Uterus (tissue), 2 donors: Measurements from ENCODE around the gene RUNX1.

Source experiments
- CTCF ChIP-seq, 4 experiments: fragments of 200-600 bp in 2 of 4; fragments of 450-650 bp in 2 of 4; sonication (generic) in 2 of 4; IDR thresholded peaks; one replicate each; pipeline ENCODE4 v1.5.1; 2016 to 2019; ENCODE audit warnings: antibody characterized with exemption in 4 of 4, mild to moderate bottlenecking in 2 of 4, moderate library complexity in 1 of 4
- POLR2A ChIP-seq, 2 donors: fragments of 450-650 bp; IDR thresholded peaks; one replicate each; pipeline ENCODE4 v1.6.1; 2016; ENCODE audit warnings: antibody characterized with exemption in 2 of 2, mild to moderate bottlenecking in 1 of 2, moderate library complexity in 1 of 2

GRCh38 chr21:34936371-34936789, 112.7 kb downstream of the RUNX1 start:
- TF ChIP-seq CTCF (IDR thresholded peaks at IDR 0.05): no peak
- TF ChIP-seq POLR2A (IDR thresholded peaks at IDR 0.05): no peak
